ENCODE results near the gene C2CD4C. TPM values are rescaled to one million over a fixed set of nuclear protein-coding genes. Genes with fewer than 3 reads are reported as not detected.
"Not testable (repeated sequence)": the region's sequence is repeated elsewhere in the genome, so short reads cannot be mapped to it uniquely, and the experiment has no call there.

The C2CD4C gene
- total RNA-seq, 1 experiment from 2014 or later = 14.6 TPM

- H3K79me2 ChIP-seq (ENCODE audit: insufficient read depth, low read length); H3K56ac ChIP-seq (ENCODE audit: insufficient read length, low read depth, low read length); H3K9ac ChIP-seq (ENCODE audit: extremely low read depth, insufficient read length, low read length); H3T11ph ChIP-seq (ENCODE audit: low read length); H3K18ac ChIP-seq (ENCODE audit: insufficient read length, low read depth, low read length); H4K8ac ChIP-seq (replicated peaks; ENCODE audit: insufficient read length, low read depth, low read length); DNase-seq; H3K79me1 ChIP-seq (ENCODE audit: insufficient read depth, low read depth, low read length, poor library complexity, severe bottlenecking); H2BK120ac ChIP-seq (ENCODE audit: low read depth, low read length, poor library complexity, severe bottlenecking); H3K4ac ChIP-seq (ENCODE audit: low read depth, low read length); H2AFZ ChIP-seq (ENCODE audit: low read length); H4K20me1 ChIP-seq (ENCODE audit: control insufficient read depth, insufficient read depth, insufficient read length); H2BK20ac ChIP-seq (ENCODE audit: low read depth, low read length, poor library complexity, severe bottlenecking); H3K23ac ChIP-seq (ENCODE audit: insufficient read length, low read depth, low read length); H2BK12ac ChIP-seq (ENCODE audit: insufficient read length, low read depth, low read length); H2BK15ac ChIP-seq (ENCODE audit: low read depth, low read length); H2AK5ac ChIP-seq (ENCODE audit: insufficient read length, low read length); H3K36me3 Mint-ChIP-seq (ENCODE audit: insufficient read depth in 1 of 3, low read depth in 3 of 3); H3K4me2 ChIP-seq (ENCODE audit: insufficient read depth, insufficient read length, low read length); H3K23me2 ChIP-seq (ENCODE audit: insufficient read length, low read depth, low read length, poor library complexity, severe bottlenecking); H4K5ac ChIP-seq (ENCODE audit: insufficient read length, low read depth, low read length); H3K4me1 ChIP-seq (ENCODE audit: insufficient read depth, low read length); H4K91ac ChIP-seq (ENCODE audit: insufficient read length, low read depth, low read length); H3K14ac ChIP-seq (ENCODE audit: insufficient read depth, low read length); H3K27me3 ChIP-seq (ENCODE audit: insufficient read depth, low read length); H3K9me3 ChIP-seq (ENCODE audit: control insufficient read depth, low read depth, low read length); H3K27ac ChIP-seq (ENCODE audit: insufficient read length, low read depth, low read length); H2BK5ac ChIP-seq (ENCODE audit: insufficient read length, low read length): not testable (repeated sequence)
- peaks cover 44 to 59% of the 10 kb centered on the region in 2 experiments for H3K4me1 Mint-ChIP-seq
- no CpG with 5 or more reads among the region's 8 CpGs for WGBS (ENCODE audit: extremely low coverage, insufficient read length, low lambda C conversion rate)
- H3K9me3 Mint-ChIP-seq = peaks cover 8 to 17% of the 10 kb centered on the region in 2 experiments; a peak in 4 of 5 replicates
- peak overlapping the region in 1 of 2 experiments; percentile 46; a peak in 2 of 5 replicates for H3K4me3 Mint-ChIP-seq
- TF ChIP-seq, protein P1, sequence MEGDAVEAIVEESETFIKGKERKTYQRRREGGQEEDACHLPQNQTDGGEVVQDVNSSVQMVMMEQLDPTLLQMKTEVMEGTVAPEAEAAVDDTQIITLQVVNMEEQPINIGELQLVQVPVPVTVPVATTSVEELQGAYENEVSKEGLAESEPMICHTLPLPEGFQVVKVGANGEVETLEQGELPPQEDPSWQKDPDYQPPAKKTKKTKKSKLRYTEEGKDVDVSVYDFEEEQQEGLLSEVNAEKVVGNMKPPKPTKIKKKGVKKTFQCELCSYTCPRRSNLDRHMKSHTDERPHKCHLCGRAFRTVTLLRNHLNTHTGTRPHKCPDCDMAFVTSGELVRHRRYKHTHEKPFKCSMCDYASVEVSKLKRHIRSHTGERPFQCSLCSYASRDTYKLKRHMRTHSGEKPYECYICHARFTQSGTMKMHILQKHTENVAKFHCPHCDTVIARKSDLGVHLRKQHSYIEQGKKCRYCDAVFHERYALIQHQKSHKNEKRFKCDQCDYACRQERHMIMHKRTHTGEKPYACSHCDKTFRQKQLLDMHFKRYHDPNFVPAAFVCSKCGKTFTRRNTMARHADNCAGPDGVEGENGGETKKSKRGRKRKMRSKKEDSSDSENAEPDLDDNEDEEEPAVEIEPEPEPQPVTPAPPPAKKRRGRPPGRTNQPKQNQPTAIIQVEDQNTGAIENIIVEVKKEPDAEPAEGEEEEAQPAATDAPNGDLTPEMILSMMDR (conservative IDR thresholded peaks at IDR 0.05) = peak; percentile 33; the same call in 2 of the 3 replicates
- H3K27me3 Mint-ChIP-seq (ENCODE audit: low read depth) = peaks cover 34% of the 10 kb centered on the region
- H3K27ac Mint-ChIP-seq = peak overlapping the region in 2 of 3 experiments; percentile 53 to 54; a peak in 3 of 7 replicates
Measured at GRCh38 chr19:386189-386588, 22.8 kb downstream of the C2CD4C start.
